Smooth muscle cell (in vitro differentiated cells): Measurements from ENCODE around the gene PLXNB2. TPM values are rescaled to one million over a fixed set of nuclear protein-coding genes. Genes with fewer than 3 reads are reported as not detected.

Experiments used
- DNase-seq: peaks from one replicate; lab custom pipeline; 2025; ENCODE audit not compliant: unreplicated experiment; lab: John Stamatoyannopoulos, UW
- H2AFZ ChIP-seq: fragments of 200-600 bp; sonication (generic); 2 replicates; pipeline ENCODE4 v1.6.0; 2016; ENCODE audit warnings: antibody characterized with exemption, low read depth, mild to moderate bottlenecking
- H3F3A ChIP-seq: fragments of 200-600 bp; sonication (generic); 2 replicates; pipeline ENCODE4 v1.6.0; 2017; ENCODE audit warnings: antibody characterized with exemption, low read depth
- H3K27ac ChIP-seq: fragments of 200-600 bp; sonication (generic); 2 replicates; pipeline ENCODE4 v1.5.1; 2016; ENCODE audit warnings: low read depth, mild to moderate bottlenecking
- H3K27me3 ChIP-seq: fragments of 200-600 bp; sonication (generic); 2 replicates; pipeline ENCODE4 v1.6.1; 2016; ENCODE audit warnings: low read depth, mild to moderate bottlenecking
- H3K36me3 ChIP-seq: fragments of 200-600 bp; sonication (generic); 2 replicates; pipeline ENCODE4 v1.5.1; 2016; ENCODE audit warnings: low read depth
- H3K4me1 ChIP-seq: fragments of 200-600 bp; sonication (generic); 2 replicates; pipeline ENCODE4 v1.5.1; 2016; ENCODE audit warnings: low read depth
- H3K4me2 ChIP-seq: fragments of 200-600 bp; sonication (generic); 2 replicates; pipeline ENCODE4 v1.6.0; 2016; ENCODE audit warnings: mild to moderate bottlenecking
- H3K4me3 ChIP-seq: fragments of 200-600 bp; sonication (generic); 2 replicates; pipeline ENCODE4 v1.5.1; 2016; ENCODE audit warnings: mild to moderate bottlenecking
- H3K79me2 ChIP-seq: fragments of 200-600 bp; sonication (generic); 2 replicates; pipeline ENCODE4 v1.6.0; 2016; ENCODE audit warnings: low read depth, mild to moderate bottlenecking
- H3K9ac ChIP-seq: fragments of 200-600 bp; sonication (generic); 2 replicates; pipeline ENCODE4 v1.6.0; 2016; ENCODE audit warnings: low read depth
- H3K9me3 ChIP-seq: fragments of 200-600 bp; sonication (generic); replicated peaks from 2 replicates; pipeline ENCODE4 v1.5.1; 2016; ENCODE audit warnings: low read depth
- H4K20me1 ChIP-seq: fragments of 200-600 bp; sonication (generic); 2 replicates; pipeline ENCODE4 v1.6.0; 2016; ENCODE audit warnings: low read depth
- WGBS: methylation state at CpG from one replicate; pipeline ENCODE4 v1.1.7; 2016; ENCODE audit warnings: low lambda C conversion rate; 5-methylcytosine and 5-hydroxymethylcytosine counted together
- polyA plus RNA-seq: library from polyadenylated mRNA; unstranded; fragments of >200 nt; fragmentation: Nextera tagmentation; extraction: Ambion mirVana; gene quantifications from 2 replicates; pipeline ENCODE4 v1.2.1, GENCODE V29; 2016
- total RNA-seq: library from RNA; depleted of rRNA; stranded (reverse); fragments of >200 nt; gene quantifications from 2 replicates; pipeline ENCODE4 v1.2.3, GENCODE V29; 2014
- TF ChIP-seq, protein P1 (sequence below): fragments of 200-600 bp; sonication (generic); IDR thresholded peaks from 2 replicates; pipeline ENCODE4 v1.5.1; 2017; ENCODE audit warnings: borderline replicate concordance, mild to moderate bottlenecking, antibody characterized with exemption; ENCODE audit not compliant: insufficient read depth, poor library complexity, severe bottlenecking

The PLXNB2 gene
- total and polyA plus RNA-seq, 2 experiments from 2014 or later = 195 to 210 TPM

DNA sequence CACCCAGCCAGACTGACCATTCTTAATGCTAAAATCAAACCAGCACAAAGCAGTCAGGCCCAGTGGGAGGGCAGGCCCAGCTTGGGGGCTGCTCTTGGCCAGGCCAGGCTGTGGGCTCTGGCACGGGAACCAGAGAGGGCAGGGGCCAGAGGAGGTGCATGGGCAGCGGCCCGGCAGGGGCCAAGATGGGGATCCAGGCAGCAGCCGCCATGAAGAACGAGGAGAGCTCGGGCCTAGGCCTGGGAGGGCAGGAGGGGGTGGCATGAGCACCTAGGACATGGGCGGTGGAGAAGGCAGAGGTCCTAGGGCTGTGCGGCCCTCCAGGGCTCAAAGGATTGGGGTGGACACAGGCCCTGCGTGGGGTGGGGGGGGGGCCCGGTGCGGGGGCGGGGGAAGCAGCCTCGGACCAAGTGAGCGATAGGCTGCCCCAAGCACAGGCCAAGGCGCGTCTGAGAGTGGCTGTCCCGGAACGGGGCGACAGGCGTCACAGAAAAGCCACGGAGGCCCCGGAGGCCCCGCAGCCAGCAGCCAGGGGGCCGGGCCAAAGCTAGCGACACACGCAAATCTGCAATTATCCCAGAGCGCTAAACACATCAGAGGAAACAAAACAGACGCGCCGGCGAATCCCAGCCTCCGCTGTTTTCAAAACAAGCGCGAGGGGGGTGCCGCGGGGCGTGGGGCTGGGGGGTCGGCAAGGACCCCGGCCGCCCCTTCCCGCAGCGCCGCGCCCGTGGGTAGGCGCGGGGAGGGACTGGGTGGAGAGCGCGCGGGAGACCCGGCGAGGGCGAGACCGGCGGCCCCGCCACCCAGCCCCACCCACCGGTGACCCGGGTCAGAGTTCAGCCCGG lies 8.3 kb downstream of the PLXNB2 start:
- 21% methylated on average over 24 of the region's 59 CpGs for WGBS
- H3K36me3 ChIP-seq = no peaks in the 10 kb centered on the region
- H3K9ac ChIP-seq = peak overlapping the region; percentile 28
- no peaks in the 10 kb centered on the region for H3K9me3 ChIP-seq
- H3K27ac ChIP-seq = peak overlapping the region; percentile 72
- H4K20me1 ChIP-seq = peaks cover 100% of the 10 kb centered on the region
- TF ChIP-seq, protein P1, sequence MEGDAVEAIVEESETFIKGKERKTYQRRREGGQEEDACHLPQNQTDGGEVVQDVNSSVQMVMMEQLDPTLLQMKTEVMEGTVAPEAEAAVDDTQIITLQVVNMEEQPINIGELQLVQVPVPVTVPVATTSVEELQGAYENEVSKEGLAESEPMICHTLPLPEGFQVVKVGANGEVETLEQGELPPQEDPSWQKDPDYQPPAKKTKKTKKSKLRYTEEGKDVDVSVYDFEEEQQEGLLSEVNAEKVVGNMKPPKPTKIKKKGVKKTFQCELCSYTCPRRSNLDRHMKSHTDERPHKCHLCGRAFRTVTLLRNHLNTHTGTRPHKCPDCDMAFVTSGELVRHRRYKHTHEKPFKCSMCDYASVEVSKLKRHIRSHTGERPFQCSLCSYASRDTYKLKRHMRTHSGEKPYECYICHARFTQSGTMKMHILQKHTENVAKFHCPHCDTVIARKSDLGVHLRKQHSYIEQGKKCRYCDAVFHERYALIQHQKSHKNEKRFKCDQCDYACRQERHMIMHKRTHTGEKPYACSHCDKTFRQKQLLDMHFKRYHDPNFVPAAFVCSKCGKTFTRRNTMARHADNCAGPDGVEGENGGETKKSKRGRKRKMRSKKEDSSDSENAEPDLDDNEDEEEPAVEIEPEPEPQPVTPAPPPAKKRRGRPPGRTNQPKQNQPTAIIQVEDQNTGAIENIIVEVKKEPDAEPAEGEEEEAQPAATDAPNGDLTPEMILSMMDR = no peak
- DNase-seq = peak; percentile 30
- peaks cover 22% of the 10 kb centered on the region for H3F3A ChIP-seq
- peaks cover 100% of the 10 kb centered on the region for H3K79me2 ChIP-seq
- peak overlapping the region; percentile 46 for H3K4me3 ChIP-seq
- no peak overlapping the region for H2AFZ ChIP-seq
- H3K27me3 ChIP-seq = no peaks in the 10 kb centered on the region
- peaks cover 44% of the 10 kb centered on the region for H3K4me1 ChIP-seq
- H3K4me2 ChIP-seq = peak overlapping the region; percentile 91

GRCh38 chr22:50298266-50298637 lies 9.2 kb downstream of the PLXNB2 start:
- Histone ChIP-seq H2AFZ (no peak overlapping the region), H3K79me2 (peaks cover 98% of the 10 kb centered on the region), H3K27ac (peak overlapping the region; percentile 72), H3K4me1 (peaks cover 44% of the 10 kb centered on the region), H3K27me3 (no peaks in the 10 kb centered on the region), H3K4me2 (no peak overlapping the region), H3K9ac (no peak overlapping the region), H3K36me3 (no peaks in the 10 kb centered on the region), H3K4me3 (no peak overlapping the region), H3F3A (peaks cover 16% of the 10 kb centered on the region), H3K9me3 (no peaks in the 10 kb centered on the region), H4K20me1 (peaks cover 100% of the 10 kb centered on the region)
- TF ChIP-seq, protein P1 = no peak
- WGBS = 92% methylated on average over 4 of the region's 4 CpGs
- DNase-seq = no peak

- no peaks in the 10 kb centered on the region for H3K36me3 ChIP-seq
- no peak for DNase-seq
- H3K79me2 ChIP-seq = peaks cover 98% of the 10 kb centered on the region
- H4K20me1 ChIP-seq = peaks cover 100% of the 10 kb centered on the region
- peaks cover 46% of the 10 kb centered on the region for H3K4me1 ChIP-seq
- no peak overlapping the region for H3K4me3 ChIP-seq
- H3K4me2 ChIP-seq = peak overlapping the region; percentile 39
- H3K27ac ChIP-seq = peak overlapping the region; percentile 72
- 91% methylated on average over 20 of the region's 20 CpGs for WGBS
- no peaks in the 10 kb centered on the region for H3K27me3 ChIP-seq
- H3F3A ChIP-seq = peaks cover 10% of the 10 kb centered on the region
- TF ChIP-seq, protein P1 = no peak
- no peak overlapping the region for H3K9ac ChIP-seq
- H2AFZ ChIP-seq = no peak overlapping the region
- H3K9me3 ChIP-seq = no peaks in the 10 kb centered on the region
Observed at GRCh38 chr22:50297510-50298265, 9.8 kb downstream of the PLXNB2 start.
